OCI-LY1 (cell line): Measurements from ENCODE around the gene KCNK13.

Source experiments
- H2AFZ ChIP-seq: fragments of 200-600 bp; sonication (generic), shearing (Covaris generic); 2 replicates; pipeline ENCODE4 v1.6.0; 2014; ENCODE audit warnings: antibody characterized with exemption, mild to moderate bottlenecking, low read length
- H3F3A ChIP-seq: fragments of 200-600 bp; sonication (generic), shearing (Covaris generic); 2 replicates; pipeline ENCODE4 v1.6.0; 2014; ENCODE audit warnings: mild to moderate bottlenecking, antibody characterized with exemption, low read length, moderate library complexity; ENCODE audit not compliant: insufficient read depth
- H3K27ac ChIP-seq: fragments of 200-600 bp; sonication (generic); 2 replicates; pipeline ENCODE4 v1.5.1; 2014; ENCODE audit warnings: low read length, mixed run types, mild to moderate bottlenecking, low read depth; ENCODE audit not compliant: poor library complexity, severe bottlenecking
- H3K27me3 ChIP-seq: fragments of 200-600 bp; sonication (generic); 2 replicates; pipeline ENCODE4 v1.6.0; 2014; ENCODE audit warnings: antibody characterized with exemption, mild to moderate bottlenecking, low read length, moderate library complexity; ENCODE audit not compliant: insufficient read depth
- H3K36me3 ChIP-seq: fragments of 200-600 bp; sonication (generic); 2 replicates; pipeline ENCODE4 v1.6.1; 2014; ENCODE audit warnings: mild to moderate bottlenecking, antibody characterized with exemption, low read length, moderate library complexity, mixed read lengths; ENCODE audit not compliant: insufficient read depth
- H3K4me1 ChIP-seq: fragments of 200-600 bp; sonication (generic); 2 replicates; pipeline ENCODE4 v1.5.1; 2014; ENCODE audit warnings: mild to moderate bottlenecking, low read length, moderate library complexity; ENCODE audit not compliant: insufficient read depth, severe bottlenecking
- H3K4me2 ChIP-seq: fragments of 200-600 bp; sonication (generic), shearing (Covaris generic); 2 replicates; pipeline ENCODE4 v1.6.1; 2014; ENCODE audit warnings: low read length
- H3K4me3 ChIP-seq: fragments of 200-600 bp; sonication (generic); 2 replicates; pipeline ENCODE4 v1.5.1; 2014; ENCODE audit warnings: low read length, low read depth, mild to moderate bottlenecking, mixed read lengths; ENCODE audit not compliant: poor library complexity, severe bottlenecking
- H3K79me2 ChIP-seq: fragments of 200-600 bp; shearing (Covaris generic); 2 replicates; pipeline ENCODE4 v1.6.1; 2016; ENCODE audit warnings: mixed run types, low read length, mixed read lengths; ENCODE audit not compliant: insufficient read depth
- H3K9ac ChIP-seq: fragments of 200-600 bp; sonication (generic), shearing (Covaris generic); 2 replicates; pipeline ENCODE4 v1.6.1; 2014; ENCODE audit warnings: mild to moderate bottlenecking, low read length, mixed read lengths
- H3K9me2 ChIP-seq: fragments of 200-600 bp; sonication (generic), shearing (Covaris generic); 2 replicates; pipeline ENCODE4 v1.6.1; 2014; ENCODE audit warnings: low read depth, mild to moderate bottlenecking, low read length, mixed read lengths
- H3K9me3 ChIP-seq: fragments of 200-600 bp; shearing (Covaris generic); 2 replicates; pipeline ENCODE4 v1.6.1; 2014; ENCODE audit warnings: low read length, mixed read lengths
- H4K20me1 ChIP-seq: fragments of 200-600 bp; sonication (generic), shearing (Covaris generic); 2 replicates; pipeline ENCODE4 v1.6.0; 2016; ENCODE audit warnings: mild to moderate bottlenecking, low read length; ENCODE audit not compliant: insufficient read depth
- EZH2 ChIP-seq: fragments of 200-600 bp; sonication (generic), shearing (Covaris generic); IDR thresholded peaks from 2 replicates; pipeline ENCODE4 v1.8.0; 2017; ENCODE audit warnings: borderline replicate concordance, mixed run types, mild to moderate bottlenecking, antibody characterized with exemption, low read length, moderate library complexity, mixed read lengths
- TF ChIP-seq, protein P1 (sequence below): fragments of 200-600 bp; sonication (generic), shearing (Covaris generic); IDR thresholded peaks from 2 replicates; pipeline ENCODE4 v1.5.1; 2017; ENCODE audit warnings: mild to moderate bottlenecking, antibody characterized with exemption, low read length, moderate library complexity, mixed read lengths

KCNK13 gene

DNA sequence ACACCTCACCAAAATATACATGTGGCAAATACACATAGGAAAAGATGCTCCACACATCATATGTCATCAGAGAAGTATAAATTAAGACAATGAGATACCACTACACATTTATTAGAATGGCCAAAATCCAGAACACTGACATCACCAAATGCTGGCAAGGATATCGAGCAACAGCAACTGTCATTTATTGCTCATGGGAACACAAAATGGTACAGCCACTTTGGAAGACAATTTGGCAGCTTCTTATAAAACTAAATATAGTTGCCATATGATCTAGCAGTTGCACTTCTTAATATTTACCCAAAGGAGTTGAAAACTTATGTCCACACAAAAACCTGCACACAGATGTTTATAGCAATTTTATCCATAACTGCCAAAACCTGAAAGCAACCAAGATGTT is 7.0 kb upstream of the KCNK13 start:
- TF ChIP-seq, protein P1, sequence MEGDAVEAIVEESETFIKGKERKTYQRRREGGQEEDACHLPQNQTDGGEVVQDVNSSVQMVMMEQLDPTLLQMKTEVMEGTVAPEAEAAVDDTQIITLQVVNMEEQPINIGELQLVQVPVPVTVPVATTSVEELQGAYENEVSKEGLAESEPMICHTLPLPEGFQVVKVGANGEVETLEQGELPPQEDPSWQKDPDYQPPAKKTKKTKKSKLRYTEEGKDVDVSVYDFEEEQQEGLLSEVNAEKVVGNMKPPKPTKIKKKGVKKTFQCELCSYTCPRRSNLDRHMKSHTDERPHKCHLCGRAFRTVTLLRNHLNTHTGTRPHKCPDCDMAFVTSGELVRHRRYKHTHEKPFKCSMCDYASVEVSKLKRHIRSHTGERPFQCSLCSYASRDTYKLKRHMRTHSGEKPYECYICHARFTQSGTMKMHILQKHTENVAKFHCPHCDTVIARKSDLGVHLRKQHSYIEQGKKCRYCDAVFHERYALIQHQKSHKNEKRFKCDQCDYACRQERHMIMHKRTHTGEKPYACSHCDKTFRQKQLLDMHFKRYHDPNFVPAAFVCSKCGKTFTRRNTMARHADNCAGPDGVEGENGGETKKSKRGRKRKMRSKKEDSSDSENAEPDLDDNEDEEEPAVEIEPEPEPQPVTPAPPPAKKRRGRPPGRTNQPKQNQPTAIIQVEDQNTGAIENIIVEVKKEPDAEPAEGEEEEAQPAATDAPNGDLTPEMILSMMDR: no peak
- no peak for TF ChIP-seq EZH2
- no peaks in the 10 kb centered on the region for H3F3A ChIP-seq
- H3K4me1 ChIP-seq: no peaks in the 10 kb centered on the region
- H3K36me3 ChIP-seq: peaks cover 3% of the 10 kb centered on the region; the same call in 1 of the 2 replicates
- no peak overlapping the region for H3K27ac ChIP-seq
- H3K4me2 ChIP-seq: no peak overlapping the region
- no peaks in the 10 kb centered on the region for H3K79me2 ChIP-seq
- H3K9me3 ChIP-seq: peaks cover 3% of the 10 kb centered on the region; the same call in 1 of the 2 replicates
- no peak overlapping the region for H3K9ac ChIP-seq
- H4K20me1 ChIP-seq: no peaks in the 10 kb centered on the region
- peaks cover 12% of the 10 kb centered on the region; the same call in 1 of the 2 replicates for H3K27me3 ChIP-seq
- no peaks in the 10 kb centered on the region for H3K9me2 ChIP-seq
- H2AFZ ChIP-seq: no peak overlapping the region
- H3K4me3 ChIP-seq: no peak overlapping the region

DNA sequence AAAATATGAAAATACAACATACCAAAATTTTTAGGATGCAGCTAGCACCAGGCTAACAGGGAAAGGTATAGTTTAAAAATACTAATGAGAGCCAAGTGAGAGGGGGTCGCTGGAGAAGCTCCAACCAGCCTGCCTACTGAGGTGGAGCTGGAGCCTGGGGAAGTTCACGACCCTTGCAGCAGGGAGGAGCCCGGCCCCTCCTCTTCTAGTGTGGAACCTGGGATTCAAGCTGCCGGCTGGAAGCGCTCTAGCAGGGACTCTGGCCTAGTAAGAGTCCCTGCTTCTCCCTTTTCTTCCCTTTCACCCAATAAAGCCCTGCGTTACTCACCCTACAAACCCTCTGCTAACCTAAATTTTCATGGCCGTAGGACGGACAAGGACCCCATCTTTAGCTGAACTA is 5.0 kb upstream of the KCNK13 start:
- TF ChIP-seq, protein P1: no peak
- no peak for TF ChIP-seq EZH2
- peaks cover 12% of the 10 kb centered on the region; the same call in 1 of the 2 replicates for H3K27me3 ChIP-seq

DNA sequence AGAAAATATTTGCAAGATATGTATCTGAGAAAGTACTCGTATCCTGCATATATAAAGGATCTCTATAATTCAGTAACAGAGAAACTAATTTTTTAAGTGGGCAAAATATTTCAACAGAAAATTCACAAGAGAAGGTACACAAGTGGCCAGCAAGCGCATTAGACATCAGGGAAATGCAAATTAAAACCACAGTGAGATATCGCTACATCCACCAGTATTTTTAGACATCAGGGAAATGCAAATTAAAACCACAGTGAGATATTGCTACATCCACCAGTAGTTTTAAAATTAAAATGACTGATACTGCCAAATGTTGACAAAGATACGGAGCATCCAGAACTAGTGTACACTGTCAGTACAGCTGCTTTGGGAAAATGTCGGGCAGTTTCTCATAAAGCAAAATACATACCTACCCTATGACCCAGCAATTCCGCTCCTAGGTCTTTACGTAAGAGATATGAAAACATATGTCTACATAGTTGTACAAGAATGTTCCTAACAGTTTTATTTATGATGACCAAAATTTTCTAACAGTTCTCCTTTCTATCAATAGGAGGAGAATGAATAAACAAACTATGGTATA is 2.8 kb upstream of the KCNK13 start:
- Histone ChIP-seq H3F3A (no peaks in the 10 kb centered on the region), H2AFZ (no peak overlapping the region), H3K4me2 (no peak overlapping the region), H4K20me1 (no peaks in the 10 kb centered on the region), H3K36me3 (peaks cover 3% of the 10 kb centered on the region; the same call in 1 of the 2 replicates), H3K27me3 (peaks cover 12% of the 10 kb centered on the region), H3K79me2 (no peaks in the 10 kb centered on the region), H3K9me3 (peaks cover 3% of the 10 kb centered on the region; the same call in 1 of the 2 replicates), H3K4me3 (no peak overlapping the region), H3K9ac (no peak overlapping the region), H3K9me2 (no peaks in the 10 kb centered on the region), H3K27ac (no peak overlapping the region), H3K4me1 (peaks cover 10% of the 10 kb centered on the region)
- TF ChIP-seq, protein P1: no peak
- no peak for TF ChIP-seq EZH2

More for the DNA sequence above, 5.0 kb upstream of the KCNK13 start:
- H3K79me2 ChIP-seq: no peaks in the 10 kb centered on the region
- no peak overlapping the region for H3K9ac ChIP-seq
- peaks cover 3% of the 10 kb centered on the region; the same call in 1 of the 2 replicates for H3K36me3 ChIP-seq
- no peak overlapping the region for H3K4me3 ChIP-seq
- no peaks in the 10 kb centered on the region for H3F3A ChIP-seq
- H4K20me1 ChIP-seq: no peaks in the 10 kb centered on the region
- no peak overlapping the region for H3K27ac ChIP-seq
- H2AFZ ChIP-seq: no peak overlapping the region
- H3K9me3 ChIP-seq: peaks cover 3% of the 10 kb centered on the region; the same call in 1 of the 2 replicates
- no peak overlapping the region for H3K4me2 ChIP-seq
- H3K9me2 ChIP-seq: no peaks in the 10 kb centered on the region
- peaks cover 2% of the 10 kb centered on the region for H3K4me1 ChIP-seq
